ENCODE results near the gene GATA2.

Gene GATA2

GRCh38 chr3:128468285-128468790, 24.7 kb downstream of the GATA2 start:
- Histone ChIP-seq H3K9me3 (ENCODE audit: control insufficient read depth, insufficient read depth, low read length) (no peaks in the 10 kb centered on the region), H3K36me3 (ENCODE audit: control insufficient read depth, insufficient read depth, low read length) (no peaks in the 10 kb centered on the region), H3K4me1 (ENCODE audit: control insufficient read depth, insufficient read depth, low read length) (no peaks in the 10 kb centered on the region), H3K27me3 (ENCODE audit: control insufficient read depth, insufficient read depth, low read length) (peaks cover 39% of the 10 kb centered on the region), H3K9ac (ENCODE audit: low read depth, low read length) (no peak overlapping the region), H3K4me3 (ENCODE audit: low read depth, low read length) (no peak overlapping the region)

- Histone ChIP-seq H3K9me3 (ENCODE audit: control insufficient read depth, insufficient read depth, low read length) (no peaks in the 10 kb centered on the region), H3K4me1 (ENCODE audit: control insufficient read depth, insufficient read depth, low read length) (no peaks in the 10 kb centered on the region), H3K27me3 (ENCODE audit: control insufficient read depth, insufficient read depth, low read length) (peaks cover 26% of the 10 kb centered on the region), H3K4me3 (ENCODE audit: low read depth, low read length) (no peak within 1 kb of the TSS), H3K36me3 (ENCODE audit: control insufficient read depth, insufficient read depth, low read length) (no peaks in the 10 kb centered on the region), H3K9ac (ENCODE audit: low read depth, low read length) (no peak within 1 kb of the TSS)
Measured at GRCh38 chr3:128466840-128467541, 26.0 kb downstream of the GATA2 start, which contains the start of gene DNAJB8. Gene DNAJB8 (minus strand): TSS chr3:128466890. CDS start chr3:128463245, 3,645 bp downstream.

- no peaks in the 10 kb centered on the region for H3K9me3 ChIP-seq (ENCODE audit: control insufficient read depth, insufficient read depth, low read length)
- H3K36me3 ChIP-seq (ENCODE audit: control insufficient read depth, insufficient read depth, low read length): no peaks in the 10 kb centered on the region
- H3K9ac ChIP-seq (ENCODE audit: low read depth, low read length): no peak overlapping the region
- no peak overlapping the region for H3K4me3 ChIP-seq (ENCODE audit: low read depth, low read length)
- H3K4me1 ChIP-seq (ENCODE audit: control insufficient read depth, insufficient read depth, low read length): no peaks in the 10 kb centered on the region
- H3K27me3 ChIP-seq (ENCODE audit: control insufficient read depth, insufficient read depth, low read length): peaks cover 15% of the 10 kb centered on the region
Measured at GRCh38 chr3:128464702-128465101, 28.3 kb downstream of the GATA2 start.

GRCh38 chr3:128464188-128464587, 28.8 kb downstream of the GATA2 start:
- H3K4me1 ChIP-seq (ENCODE audit: control insufficient read depth, insufficient read depth, low read length): no peaks in the 10 kb centered on the region
- no peaks in the 10 kb centered on the region for H3K9me3 ChIP-seq (ENCODE audit: control insufficient read depth, insufficient read depth, low read length)
- no peak overlapping the region for H3K4me3 ChIP-seq (ENCODE audit: low read depth, low read length)
- no peaks in the 10 kb centered on the region for H3K36me3 ChIP-seq (ENCODE audit: control insufficient read depth, insufficient read depth, low read length)
- peaks cover 15% of the 10 kb centered on the region for H3K27me3 ChIP-seq (ENCODE audit: control insufficient read depth, insufficient read depth, low read length)
- H3K9ac ChIP-seq (ENCODE audit: low read depth, low read length): no peak overlapping the region

GRCh38 chr3:128463771-128464170, 29.2 kb downstream of the GATA2 start:
- no peaks in the 10 kb centered on the region for H3K36me3 ChIP-seq (ENCODE audit: control insufficient read depth, insufficient read depth, low read length)
- no peak overlapping the region for H3K9ac ChIP-seq (ENCODE audit: low read depth, low read length)
- peaks cover 15% of the 10 kb centered on the region for H3K27me3 ChIP-seq (ENCODE audit: control insufficient read depth, insufficient read depth, low read length)
- no peaks in the 10 kb centered on the region for H3K4me1 ChIP-seq (ENCODE audit: control insufficient read depth, insufficient read depth, low read length)
- no peak overlapping the region for H3K4me3 ChIP-seq (ENCODE audit: low read depth, low read length)
- H3K9me3 ChIP-seq (ENCODE audit: control insufficient read depth, insufficient read depth, low read length): no peaks in the 10 kb centered on the region

GRCh38 chr3:128463354-128463753, 29.6 kb downstream of the GATA2 start:
- Histone ChIP-seq H3K9ac (ENCODE audit: low read depth, low read length) (no peak overlapping the region), H3K4me3 (ENCODE audit: low read depth, low read length) (no peak overlapping the region), H3K4me1 (ENCODE audit: control insufficient read depth, insufficient read depth, low read length) (no peaks in the 10 kb centered on the region), H3K9me3 (ENCODE audit: control insufficient read depth, insufficient read depth, low read length) (no peaks in the 10 kb centered on the region), H3K36me3 (ENCODE audit: control insufficient read depth, insufficient read depth, low read length) (no peaks in the 10 kb centered on the region), H3K27me3 (ENCODE audit: control insufficient read depth, insufficient read depth, low read length) (peaks cover 15% of the 10 kb centered on the region)

- Histone ChIP-seq H3K4me3 (ENCODE audit: low read depth, low read length) (no peak overlapping the region), H3K27me3 (ENCODE audit: control insufficient read depth, insufficient read depth, low read length) (peaks cover 15% of the 10 kb centered on the region), H3K9me3 (ENCODE audit: control insufficient read depth, insufficient read depth, low read length) (no peaks in the 10 kb centered on the region), H3K4me1 (ENCODE audit: control insufficient read depth, insufficient read depth, low read length) (no peaks in the 10 kb centered on the region), H3K36me3 (ENCODE audit: control insufficient read depth, insufficient read depth, low read length) (no peaks in the 10 kb centered on the region), H3K9ac (ENCODE audit: low read depth, low read length) (no peak overlapping the region)
Measured at GRCh38 chr3:128462931-128463330, 30.1 kb downstream of the GATA2 start.

- H3K9me3 ChIP-seq (ENCODE audit: control insufficient read depth, insufficient read depth, low read length): no peaks in the 10 kb centered on the region
- no peak overlapping the region for H3K4me3 ChIP-seq (ENCODE audit: low read depth, low read length)
- H3K9ac ChIP-seq (ENCODE audit: low read depth, low read length): no peak overlapping the region
- no peaks in the 10 kb centered on the region for H3K36me3 ChIP-seq (ENCODE audit: control insufficient read depth, insufficient read depth, low read length)
- H3K4me1 ChIP-seq (ENCODE audit: control insufficient read depth, insufficient read depth, low read length): no peaks in the 10 kb centered on the region
- peaks cover 15% of the 10 kb centered on the region for H3K27me3 ChIP-seq (ENCODE audit: control insufficient read depth, insufficient read depth, low read length)
Measured at GRCh38 chr3:128462341-128462910, 30.6 kb downstream of the GATA2 start.

GRCh38 chr3:128461731-128462130, 31.3 kb downstream of the GATA2 start:
- Histone ChIP-seq H3K4me1 (ENCODE audit: control insufficient read depth, insufficient read depth, low read length) (no peaks in the 10 kb centered on the region), H3K36me3 (ENCODE audit: control insufficient read depth, insufficient read depth, low read length) (no peaks in the 10 kb centered on the region), H3K9ac (ENCODE audit: low read depth, low read length) (no peak overlapping the region), H3K9me3 (ENCODE audit: control insufficient read depth, insufficient read depth, low read length) (no peaks in the 10 kb centered on the region), H3K27me3 (ENCODE audit: control insufficient read depth, insufficient read depth, low read length) (peaks cover 15% of the 10 kb centered on the region), H3K4me3 (ENCODE audit: low read depth, low read length) (no peak overlapping the region)

GRCh38 chr3:128459461-128459820, 33.6 kb downstream of the GATA2 start:
- peaks cover 7% of the 10 kb centered on the region for H3K27me3 ChIP-seq (ENCODE audit: control insufficient read depth, insufficient read depth, low read length)
- no peaks in the 10 kb centered on the region for H3K36me3 ChIP-seq (ENCODE audit: control insufficient read depth, insufficient read depth, low read length)
- no peak overlapping the region for H3K9ac ChIP-seq (ENCODE audit: low read depth, low read length)
- no peaks in the 10 kb centered on the region for H3K4me1 ChIP-seq (ENCODE audit: control insufficient read depth, insufficient read depth, low read length)
- H3K9me3 ChIP-seq (ENCODE audit: control insufficient read depth, insufficient read depth, low read length): no peaks in the 10 kb centered on the region
- no peak overlapping the region for H3K4me3 ChIP-seq (ENCODE audit: low read depth, low read length)

- no peaks in the 10 kb centered on the region for H3K4me1 ChIP-seq (ENCODE audit: control insufficient read depth, insufficient read depth, low read length)
- no peak overlapping the region for H3K4me3 ChIP-seq (ENCODE audit: low read depth, low read length)
- no peak overlapping the region for H3K9ac ChIP-seq (ENCODE audit: low read depth, low read length)
- H3K9me3 ChIP-seq (ENCODE audit: control insufficient read depth, insufficient read depth, low read length): no peaks in the 10 kb centered on the region
- H3K27me3 ChIP-seq (ENCODE audit: control insufficient read depth, insufficient read depth, low read length): peaks cover 7% of the 10 kb centered on the region
- no peaks in the 10 kb centered on the region for H3K36me3 ChIP-seq (ENCODE audit: control insufficient read depth, insufficient read depth, low read length)
Measured at GRCh38 chr3:128458746-128459460, 34.1 kb downstream of the GATA2 start.

- H3K36me3 ChIP-seq (ENCODE audit: control insufficient read depth, insufficient read depth, low read length): no peaks in the 10 kb centered on the region
- H3K27me3 ChIP-seq (ENCODE audit: control insufficient read depth, insufficient read depth, low read length): peaks cover 7% of the 10 kb centered on the region
- no peaks in the 10 kb centered on the region for H3K9me3 ChIP-seq (ENCODE audit: control insufficient read depth, insufficient read depth, low read length)
- H3K4me1 ChIP-seq (ENCODE audit: control insufficient read depth, insufficient read depth, low read length): no peaks in the 10 kb centered on the region
- no peak overlapping the region for H3K4me3 ChIP-seq (ENCODE audit: low read depth, low read length)
- H3K9ac ChIP-seq (ENCODE audit: low read depth, low read length): no peak overlapping the region
Measured at GRCh38 chr3:128457937-128458336, 35.1 kb downstream of the GATA2 start.

Data from iPS-15b (cell line).